HG02885 (cell line): ENCODE measurements around the gene WDR1.

ENCODE experiments used
- ATAC-seq: cut with Tn5 transposase; IDR thresholded peaks from one replicate; pipeline ENCODE4 v1.9.1; 2021; ENCODE audit warnings: mild to moderate bottlenecking; ENCODE audit not compliant: unreplicated experiment, poor library complexity

WDR1 gene

DNA sequence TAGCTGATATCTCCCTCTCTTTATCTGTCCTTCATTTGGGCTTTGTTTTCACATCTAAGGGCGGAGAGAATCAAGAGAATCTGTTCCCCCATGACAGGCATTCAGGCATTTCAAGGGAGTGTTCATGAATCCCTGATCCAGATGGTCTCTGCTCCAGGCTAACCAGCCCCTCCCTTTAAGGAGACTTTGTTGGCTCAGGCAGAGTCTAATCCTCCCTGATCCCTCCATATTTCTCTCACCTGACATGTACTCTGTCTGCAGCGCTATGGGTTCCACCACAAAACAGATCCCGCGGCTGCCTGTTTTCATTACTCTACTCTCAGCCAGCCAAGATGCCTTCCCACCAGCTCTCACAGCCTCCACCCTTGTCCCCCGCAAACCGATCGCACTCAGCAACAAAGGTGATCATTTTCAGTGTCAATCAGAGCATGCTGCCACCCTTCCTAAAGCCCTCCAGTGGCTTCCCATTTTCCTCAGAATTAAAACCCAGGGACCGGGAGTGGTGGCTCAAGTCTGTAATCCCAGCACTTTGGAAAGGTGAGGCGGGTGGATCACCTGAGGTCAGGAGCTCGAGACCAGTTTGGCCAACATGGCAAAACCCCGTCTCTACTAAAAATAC is 65.0 kb downstream of the WDR1 start:
- ATAC-seq = no peak

DNA sequence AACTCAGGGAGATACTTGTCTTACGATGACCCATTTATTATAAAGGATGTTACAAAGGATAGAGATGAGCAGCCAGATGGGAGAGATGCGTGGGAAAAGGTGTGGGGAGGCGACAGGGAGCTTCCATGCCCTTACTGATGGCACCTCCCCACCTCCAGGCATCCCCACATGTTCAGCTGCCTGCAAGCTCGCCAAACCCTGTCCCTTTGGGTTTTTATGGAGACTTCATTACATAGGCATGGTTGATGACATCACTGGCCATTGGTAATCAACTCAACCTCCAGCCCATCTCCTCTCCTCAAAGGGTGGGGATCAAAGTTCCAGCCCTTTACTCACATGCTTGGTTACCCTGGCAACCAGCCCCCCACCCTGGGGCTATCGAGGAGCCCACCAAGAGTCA is 65.9 kb downstream of the WDR1 start:
- ATAC-seq = no peak

DNA sequence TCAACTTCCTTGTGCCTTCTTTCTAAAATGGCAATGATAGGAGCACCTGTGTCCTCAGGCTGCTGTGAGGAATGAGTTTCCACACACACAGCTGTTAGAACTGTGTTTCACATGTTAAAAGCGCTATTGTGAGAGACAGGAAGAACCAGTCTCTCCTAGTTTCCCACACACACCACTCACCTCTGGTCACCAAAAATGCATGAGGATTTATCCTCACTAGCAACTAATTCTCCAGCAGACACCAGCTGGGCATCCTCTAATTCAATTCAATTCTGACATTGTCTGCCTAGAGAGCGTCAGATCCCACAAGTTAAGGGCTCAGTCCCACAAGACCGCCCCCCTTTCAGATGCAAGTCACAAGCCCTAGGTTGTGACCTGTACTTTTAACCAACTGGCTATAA is 66.3 kb downstream of the WDR1 start:
- ATAC-seq = no peak

DNA sequence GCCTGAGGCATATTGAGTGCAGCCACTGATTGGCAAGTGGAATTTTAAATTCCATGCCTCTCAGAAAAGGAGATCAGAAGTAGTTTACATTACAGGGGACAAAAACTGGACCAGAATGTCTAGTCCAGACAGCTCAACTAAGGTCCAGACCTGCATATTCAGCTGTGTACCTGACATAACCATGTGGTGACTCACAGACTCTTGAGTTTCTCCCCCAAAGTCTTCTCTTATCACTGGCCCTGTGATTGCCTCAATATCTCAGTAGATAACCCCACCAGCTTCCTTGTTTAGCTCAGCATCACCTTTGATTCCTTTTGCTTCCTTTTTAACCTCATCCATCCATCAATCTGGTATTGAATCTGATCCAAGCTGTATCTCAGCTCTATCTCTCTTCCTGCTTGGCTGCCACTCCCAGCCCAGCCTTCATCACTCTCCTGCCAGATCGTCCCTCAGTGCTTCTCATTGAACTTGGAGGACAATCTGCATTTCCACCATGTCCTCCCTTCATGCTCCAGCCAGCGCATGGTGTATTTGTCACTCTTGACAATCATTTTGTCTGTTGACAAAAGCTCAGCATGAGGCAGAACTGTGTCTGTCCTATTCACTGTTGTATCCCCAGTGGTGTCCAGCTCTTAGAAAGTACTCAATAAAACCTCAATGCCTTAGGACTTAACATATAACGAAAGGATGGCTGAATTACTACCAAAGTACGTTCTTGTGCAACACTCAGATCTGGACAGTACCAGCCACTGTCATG is 67.5 kb downstream of the WDR1 start:
- no peak for ATAC-seq

DNA sequence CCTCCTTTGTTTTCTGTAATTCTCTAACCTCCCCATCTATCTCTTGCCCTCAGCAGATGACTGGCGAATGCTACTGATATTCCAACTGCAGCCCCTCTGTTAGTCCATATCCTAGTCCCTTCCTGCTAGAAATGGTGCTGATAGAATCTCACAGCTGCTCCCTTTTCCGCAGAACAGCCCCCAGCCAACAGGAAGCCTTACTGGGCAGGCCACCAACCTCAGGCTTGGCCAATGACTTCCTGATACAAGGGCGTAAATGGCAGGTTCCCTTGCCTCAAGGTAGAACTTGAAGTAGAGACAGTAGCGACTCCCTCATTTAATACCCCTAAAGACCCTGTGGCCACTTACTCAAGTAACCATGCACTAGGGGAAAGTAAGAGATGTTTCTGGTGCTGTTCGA is 68.6 kb downstream of the WDR1 start:
- ATAC-seq = no peak

DNA sequence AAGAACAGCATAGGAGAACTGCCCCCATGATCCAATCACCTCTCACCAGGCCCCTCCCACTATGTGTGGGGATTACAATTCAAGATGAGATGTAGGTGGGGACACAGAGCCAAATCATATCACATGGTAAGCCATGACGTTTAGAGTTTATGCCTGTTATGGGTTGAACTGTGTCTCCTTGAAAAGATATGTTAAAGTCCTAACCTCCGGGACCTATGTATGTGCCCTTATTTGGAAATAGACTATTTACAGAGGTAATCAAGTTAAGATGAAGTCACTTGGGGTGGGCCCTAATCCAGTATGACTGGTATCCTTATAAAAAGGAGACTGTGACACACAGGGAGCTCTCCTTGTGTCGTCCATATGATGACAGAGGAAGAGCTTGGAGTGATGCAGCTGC is 70.1 kb downstream of the WDR1 start:
- no peak for ATAC-seq

DNA sequence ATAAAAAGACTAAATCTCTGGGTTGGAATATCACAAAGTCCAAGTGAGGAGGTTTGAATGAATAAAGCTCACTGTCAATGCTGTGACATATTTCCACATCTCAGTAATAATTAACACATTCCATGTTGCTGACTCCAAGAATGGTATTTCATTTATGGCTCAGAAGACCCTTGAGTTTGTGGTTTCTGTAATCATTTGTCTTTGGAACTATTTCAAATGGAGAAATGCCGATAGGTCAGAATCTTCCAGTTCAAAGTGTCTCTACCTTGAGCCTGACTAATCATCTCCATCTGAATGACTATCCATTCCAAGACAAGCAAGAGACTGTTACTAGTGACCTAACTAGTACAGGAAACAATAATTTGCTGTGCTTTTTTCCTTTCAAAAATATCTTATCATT is 71.1 kb downstream of the WDR1 start:
- ATAC-seq = no peak

DNA sequence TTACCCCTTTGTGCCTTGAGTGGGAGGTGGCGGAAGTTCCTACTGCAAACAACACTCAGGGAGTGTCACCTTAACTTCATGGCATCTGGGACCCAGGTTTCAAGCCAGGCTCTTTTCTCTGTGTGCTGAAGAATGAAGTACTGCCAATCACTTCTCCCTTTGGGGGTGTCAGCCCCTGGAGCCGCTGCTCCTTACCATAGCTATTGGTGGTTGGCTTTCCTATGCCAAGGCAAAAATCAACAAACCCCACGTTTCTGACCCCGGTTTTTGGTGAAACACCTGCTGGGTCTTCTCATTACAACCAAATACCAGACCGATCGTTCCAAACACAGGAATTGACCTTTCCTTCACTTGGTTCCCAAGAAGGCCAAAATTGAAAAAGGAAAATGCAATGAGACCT is 75.6 kb downstream of the WDR1 start:
- ATAC-seq = no peak

DNA sequence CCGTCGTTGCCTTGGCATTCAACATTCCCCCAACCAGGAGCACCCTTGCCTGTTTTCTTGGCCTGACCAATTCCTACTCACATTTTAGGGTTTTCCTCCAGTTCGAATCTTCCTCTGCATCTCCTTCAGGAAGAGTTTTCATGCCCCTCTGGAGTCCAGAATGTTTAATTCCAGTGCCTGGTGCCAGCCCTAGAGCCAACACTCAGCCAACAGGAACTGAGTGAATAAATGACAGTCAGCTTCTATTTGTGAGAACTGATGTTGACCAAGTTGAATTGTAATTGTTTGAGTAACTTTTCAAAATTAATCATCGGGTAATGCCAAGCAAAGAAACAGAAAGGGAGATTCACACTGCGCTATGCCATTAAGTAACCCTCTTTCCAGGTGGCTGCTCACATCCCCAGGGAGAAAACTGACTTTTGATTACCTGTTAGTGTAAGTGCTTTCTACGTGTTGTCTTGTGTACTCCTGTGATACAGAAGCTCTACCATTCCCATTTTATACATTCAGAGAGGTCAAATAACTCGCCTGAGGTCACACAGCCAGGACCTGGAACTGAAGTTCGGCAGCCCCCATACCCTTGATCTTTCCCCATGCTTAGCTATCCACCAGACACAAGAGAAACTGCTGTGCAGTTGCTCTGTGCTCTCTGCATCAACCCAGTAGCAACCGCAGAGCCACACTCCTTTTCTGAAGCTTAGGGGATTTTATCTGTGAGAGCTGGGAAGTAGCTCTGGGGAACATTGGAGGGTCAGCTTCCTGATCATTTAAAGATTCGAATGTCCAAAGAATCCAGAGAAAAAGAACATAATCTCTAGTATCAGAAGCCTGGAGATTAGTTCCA is 76.3 kb downstream of the WDR1 start:
- no peak for ATAC-seq

DNA sequence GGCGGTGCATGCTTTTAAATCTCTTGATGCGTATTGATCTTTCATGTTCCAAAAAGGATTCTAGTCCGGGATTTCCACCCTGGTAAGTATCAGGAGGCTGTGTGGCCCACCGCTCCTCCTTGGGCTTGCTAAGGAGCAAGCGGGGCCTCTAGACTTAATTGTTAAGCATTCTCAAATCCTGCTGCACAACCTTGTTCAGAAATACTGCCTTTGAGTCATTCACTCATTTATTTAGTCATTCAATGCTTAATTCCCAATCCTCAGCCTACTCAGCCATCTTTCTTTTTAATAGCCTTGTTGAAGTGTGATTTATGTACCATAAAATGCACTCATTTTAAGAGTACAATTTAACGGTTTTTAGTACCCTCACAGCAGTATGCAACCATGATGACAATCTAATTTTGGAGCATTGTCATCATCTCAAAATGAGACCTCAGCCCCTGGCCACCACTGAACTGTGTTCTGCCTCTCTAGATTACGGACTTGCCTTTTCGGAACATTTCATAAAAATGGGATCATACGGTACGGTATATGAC is 79.7 kb downstream of the WDR1 start:
- ATAC-seq = no peak

DNA sequence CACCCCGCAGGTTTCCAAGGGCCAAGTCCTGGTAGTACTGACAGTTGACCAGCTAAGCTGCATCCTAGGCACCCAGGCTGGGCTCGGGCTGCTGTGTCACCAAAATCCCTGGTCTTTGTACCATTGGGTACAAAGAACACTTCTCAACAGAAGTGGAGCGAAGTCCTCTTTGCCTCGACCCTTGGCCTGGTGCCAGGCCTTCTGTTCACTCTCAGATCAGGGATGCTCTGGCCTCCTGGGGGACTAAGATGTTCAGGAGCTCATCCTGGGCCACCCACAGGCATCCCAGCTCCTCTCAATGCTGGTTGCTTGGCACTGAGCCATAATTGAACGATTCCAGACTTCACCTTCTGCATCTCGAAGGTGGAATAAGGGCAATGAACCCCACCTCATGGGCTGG is 81.5 kb downstream of the WDR1 start:
- ATAC-seq = no peak

DNA sequence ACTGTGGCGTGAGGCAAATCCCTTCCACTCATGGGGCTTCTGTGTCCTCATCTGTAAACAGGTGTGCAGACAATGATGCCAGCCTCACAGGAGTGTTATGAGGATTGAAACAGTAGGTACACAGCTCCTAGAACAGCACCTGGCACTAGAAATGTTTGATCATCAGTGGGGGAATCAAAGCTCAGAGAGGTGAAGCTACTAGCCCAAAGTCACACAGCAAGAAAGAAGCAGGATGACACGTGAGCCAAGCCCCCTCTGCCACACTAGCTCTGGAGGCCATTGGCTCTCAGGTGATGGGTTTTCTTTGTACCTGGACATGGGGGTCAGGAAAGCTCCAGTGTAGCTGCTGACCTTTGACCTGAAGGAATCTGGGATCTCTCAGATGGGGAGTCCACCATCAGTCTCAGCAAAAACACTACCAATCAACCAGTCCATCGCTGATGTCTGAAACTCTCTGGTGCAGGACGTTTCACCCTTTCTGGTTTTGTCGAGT is 81.9 kb downstream of the WDR1 start:
- ATAC-seq = no peak

DNA sequence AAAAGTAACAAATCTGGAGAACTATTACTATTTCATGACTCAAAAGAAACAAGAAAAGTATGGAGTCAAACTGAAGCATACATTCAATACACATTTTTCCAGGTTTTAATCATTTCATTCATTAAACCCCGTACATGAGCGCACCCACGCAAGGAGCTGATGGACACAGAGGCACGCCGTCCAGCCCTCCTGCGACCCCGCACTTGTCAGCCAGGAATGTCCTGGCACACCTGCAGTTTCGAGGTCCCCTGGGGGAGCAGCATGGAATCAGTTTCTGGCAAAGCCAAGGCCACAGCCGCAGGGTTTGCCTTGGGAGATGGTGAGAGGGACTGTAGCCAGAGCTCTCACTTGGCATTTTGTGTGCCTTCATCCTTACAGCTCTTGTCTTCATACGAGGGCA is 82.5 kb downstream of the WDR1 start:
- no peak for ATAC-seq

DNA sequence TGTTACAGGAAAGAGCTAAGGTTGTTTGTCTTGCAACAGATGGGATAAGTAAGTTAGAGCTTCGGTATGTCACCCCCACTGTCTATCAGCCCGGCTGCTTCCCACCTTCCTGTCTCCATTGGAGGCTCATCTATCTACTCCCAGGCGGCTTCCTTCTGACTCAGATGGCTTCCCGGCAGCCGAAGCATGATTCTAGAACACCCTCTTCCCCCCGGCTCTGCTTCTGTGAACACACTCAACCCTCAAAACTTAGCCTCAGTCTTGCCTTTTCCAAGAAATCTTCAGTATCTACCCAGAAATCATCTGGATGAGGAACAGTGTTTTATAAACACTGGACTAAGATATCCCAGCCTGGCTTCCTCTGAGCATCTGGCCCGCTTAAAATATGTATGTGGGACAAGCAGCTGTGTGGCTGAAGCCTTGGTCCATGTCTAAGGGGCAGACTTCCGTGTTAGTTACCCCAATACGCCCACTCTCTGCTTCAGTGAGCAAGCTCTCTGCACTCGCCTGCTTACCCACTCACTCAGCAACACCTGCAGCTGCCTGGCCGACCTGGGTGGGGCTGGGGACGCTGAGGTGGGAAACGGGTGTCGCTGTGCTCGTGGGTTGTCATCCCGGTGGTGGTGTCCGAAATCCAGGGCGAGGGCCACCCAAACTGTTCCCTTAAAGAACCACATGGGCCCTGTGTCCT is 83.3 kb downstream of the WDR1 start:
- peak; percentile 84 for ATAC-seq

DNA sequence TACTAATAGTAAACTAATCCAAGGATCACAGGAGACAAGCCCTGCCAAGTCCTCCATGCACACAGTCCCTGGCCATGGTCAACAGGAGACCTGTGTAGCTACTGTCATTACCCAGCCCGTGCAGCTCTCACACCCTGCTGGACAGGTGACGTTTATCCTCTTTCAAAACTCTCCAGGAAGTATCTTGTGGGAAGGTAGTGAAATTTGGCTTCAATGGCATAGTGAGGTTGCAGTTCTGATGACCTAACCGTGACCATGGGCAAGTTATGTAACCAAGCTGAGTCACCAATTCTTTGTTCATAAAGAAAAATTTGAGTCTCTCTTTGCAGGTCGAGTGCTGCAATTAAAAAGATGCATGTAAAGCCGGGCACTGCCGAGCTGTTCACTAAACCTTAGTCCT is 84.0 kb downstream of the WDR1 start:
- no peak for ATAC-seq

DNA sequence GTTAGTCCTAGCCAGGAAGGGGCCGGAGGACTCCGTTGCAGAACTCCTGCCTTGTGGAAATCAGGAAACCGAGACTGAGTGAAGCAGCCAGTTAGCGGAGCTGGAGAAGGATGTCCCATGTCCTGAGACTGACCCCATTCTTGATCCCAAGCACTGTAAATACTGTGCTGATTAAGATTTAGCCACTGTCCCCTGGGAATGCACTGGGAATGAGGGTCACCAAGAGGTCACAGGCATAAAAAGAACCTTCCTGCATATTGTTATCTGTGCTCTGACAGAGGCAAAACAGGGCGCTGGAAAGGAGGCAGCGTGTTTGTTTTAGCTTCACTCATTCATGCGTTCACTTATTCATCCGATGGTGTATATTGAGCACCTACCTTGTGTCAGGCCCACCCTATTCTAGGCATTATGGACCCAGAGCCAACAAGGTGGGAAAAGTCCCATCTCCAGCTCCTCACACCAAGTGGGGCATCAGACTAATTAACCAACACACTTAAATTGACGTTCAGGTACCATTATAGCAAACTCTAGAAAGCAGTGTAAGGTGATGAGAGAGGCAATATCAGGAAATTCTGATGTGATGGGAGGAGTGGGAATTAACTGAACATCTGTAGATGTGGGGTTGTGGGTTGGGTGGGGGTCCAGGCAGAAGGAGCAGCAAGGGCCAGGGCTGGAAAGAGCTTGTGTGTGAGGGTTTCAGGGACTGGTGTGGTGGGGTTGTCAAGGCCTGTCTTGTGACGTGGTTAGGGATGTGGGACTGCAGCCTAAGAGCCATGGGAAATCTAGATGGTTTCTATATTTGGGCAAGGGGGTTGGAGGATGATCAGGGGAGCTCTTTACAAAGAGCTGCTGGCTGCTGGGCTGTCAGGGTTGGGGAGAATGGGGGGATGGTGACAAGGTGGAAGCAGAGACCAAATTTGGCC is 84.7 kb downstream of the WDR1 start:
- no peak for ATAC-seq

DNA sequence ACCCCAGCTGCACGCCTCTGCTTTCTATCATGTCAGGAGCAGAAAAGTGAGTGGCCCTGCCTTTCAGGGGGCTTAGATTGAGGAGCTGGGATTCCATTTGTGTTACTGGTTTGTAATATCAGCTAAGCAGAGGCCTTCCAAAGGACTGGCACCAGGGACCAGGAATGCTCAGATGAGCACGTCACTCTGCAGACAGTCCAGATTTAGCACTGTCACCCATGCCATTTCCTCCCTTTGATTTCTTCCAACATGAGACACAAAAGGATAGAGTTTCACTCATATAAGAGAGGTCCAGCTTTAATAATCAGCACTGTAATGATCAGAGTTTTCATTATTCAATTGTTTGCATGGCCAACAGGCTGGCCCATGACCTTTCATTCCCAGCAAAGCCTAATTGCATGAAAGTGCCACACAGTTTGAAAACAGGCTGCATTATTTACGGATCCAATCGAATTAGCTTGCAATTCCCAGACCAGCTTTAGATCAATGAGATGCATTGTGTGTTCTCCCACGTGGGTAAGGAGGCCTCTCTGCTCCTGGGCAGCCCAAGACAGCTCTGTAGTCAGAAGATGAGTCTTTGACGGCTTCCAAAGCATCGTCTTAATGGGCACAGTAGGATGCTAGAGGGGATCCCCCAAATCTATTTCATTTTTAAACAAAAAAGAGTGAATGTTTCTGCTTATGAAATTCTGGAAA is 85.5 kb downstream of the WDR1 start:
- no peak for ATAC-seq

DNA sequence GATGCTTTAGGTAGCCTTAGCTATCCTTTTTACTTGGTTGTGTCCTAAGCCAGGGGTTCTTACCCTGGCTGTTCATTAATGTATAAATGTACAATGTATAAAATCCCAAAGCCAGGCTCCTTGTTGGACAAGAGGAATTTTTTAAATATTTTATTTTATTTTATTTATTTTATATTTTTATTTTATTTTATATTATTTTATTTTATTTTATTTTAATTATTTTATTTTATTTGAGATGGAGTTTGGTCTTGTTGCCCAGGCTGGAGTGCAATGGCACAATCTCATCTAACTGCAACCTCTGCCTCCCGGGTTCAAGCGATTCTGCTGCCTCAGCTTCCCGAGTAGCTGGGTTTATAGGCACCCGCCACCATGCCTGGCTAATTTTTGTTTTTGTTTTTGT is 87.2 kb downstream of the WDR1 start:
- no peak for ATAC-seq

DNA sequence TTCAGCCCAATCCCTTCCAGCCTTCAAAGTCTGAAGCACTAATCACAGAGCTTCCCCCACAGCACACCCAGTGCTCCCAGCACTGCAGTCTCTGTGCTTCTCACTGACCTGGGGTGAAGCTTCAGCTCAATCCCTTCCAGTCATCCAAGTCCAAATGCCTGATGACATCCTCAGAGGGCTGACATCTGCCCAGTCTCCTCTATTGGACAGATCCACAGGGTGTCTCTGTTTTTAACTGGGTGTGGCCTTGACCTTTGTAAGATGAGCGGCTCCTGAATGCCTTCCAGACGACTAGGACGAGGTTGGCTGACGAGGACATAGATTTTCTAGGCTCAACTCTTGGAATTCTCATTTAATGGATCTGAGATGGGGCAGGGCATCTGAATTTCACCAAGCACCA is 87.7 kb downstream of the WDR1 start:
- ATAC-seq = no peak
